GM15510 (cell line): Measurements from ENCODE around the gene GCNT3.

Source experiments
- POLR2A ChIP-seq: IDR thresholded peaks from 3 replicates; pipeline ENCODE4 v1.6.1; 2011; ENCODE audit warnings: borderline replicate concordance; ENCODE audit not compliant: insufficient read length; ENCODE audit errors: extremely low read depth

The GCNT3 gene

GRCh38 chr15:59611276-59612260 lies at the start of gene GCNT3:
Gene GCNT3, plus strand, starts transcription at chr15:59611783. Its CDS starts 6,456 bp downstream, at chr15:59618239.
- no peak for TF ChIP-seq POLR2A

GRCh38 chr15:59562448-59563186 lies 49.0 kb upstream of the GCNT3 start:
- TF ChIP-seq POLR2A: no peak

- TF ChIP-seq POLR2A: no peak
These were observed 46.3 kb upstream of the GCNT3 start for GRCh38 chr15:59565299-59565698.

- no peak for TF ChIP-seq POLR2A
These were observed 44.3 kb upstream of the GCNT3 start for GRCh38 chr15:59567324-59567723.

- no peak for TF ChIP-seq POLR2A
These were observed 42.1 kb upstream of the GCNT3 start for GRCh38 chr15:59569477-59569876.

GRCh38 chr15:59570315-59570714 lies 41.3 kb upstream of the GCNT3 start:
- no peak for TF ChIP-seq POLR2A

GRCh38 chr15:59571606-59572005 lies 40.0 kb upstream of the GCNT3 start:
- TF ChIP-seq POLR2A: no peak

GRCh38 chr15:59583088-59583487 lies 28.5 kb upstream of the GCNT3 start:
- TF ChIP-seq POLR2A: no peak

GRCh38 chr15:59587085-59587826 lies 24.3 kb upstream of the GCNT3 start:
- no peak for TF ChIP-seq POLR2A

- TF ChIP-seq POLR2A: no peak
These were observed 21.6 kb upstream of the GCNT3 start for GRCh38 chr15:59590027-59590426.

- no peak for TF ChIP-seq POLR2A
These were observed 20.2 kb upstream of the GCNT3 start for GRCh38 chr15:59591356-59591755.

GRCh38 chr15:59594493-59594942 lies 17.1 kb upstream of the GCNT3 start:
- no peak for TF ChIP-seq POLR2A

GRCh38 chr15:59594991-59595390 lies 16.6 kb upstream of the GCNT3 start:
- no peak for TF ChIP-seq POLR2A

GRCh38 chr15:59595434-59595915 lies 16.1 kb upstream of the GCNT3 start:
- no peak for TF ChIP-seq POLR2A
